Activated T-cell treated with anti-CD3 and anti-CD28 coated beads, Interleukin-2, amount 50 U/mL, for 72 hours (primary cell): ENCODE results near the gene TMEM156. TPM values are rescaled to one million over a fixed set of nuclear protein-coding genes. Genes with fewer than 3 reads are reported as not detected.
A peak's percentile ranks its signal among the peaks of the same experiment; 100 is the strongest.
"Not testable (repeated sequence)": the region's sequence is repeated elsewhere in the genome, so short reads cannot be mapped to it uniquely, and the experiment has no call there.

Experiments
- ATAC-seq, 2 donors: fragments of 150-1000 bp; cut with Tn5 transposase; replicated peaks in 1 of 2; 2 replicates each; pipeline ENCODE4 v1.10.0; 2021; ENCODE audit warnings: moderate library complexity in 2 of 2, mild to moderate bottlenecking in 1 of 2
- DNase-seq, 2 donors: peaks; one replicate each; pipeline ENCODE4 v3.0.0; 2021 to 2022; ENCODE audit warnings: mixed read lengths in 1 of 2
- H3K27ac Mint-ChIP-seq: one replicate; pipeline ENCODE4 v1.8.0; 2022; ENCODE audit warnings: mild to moderate bottlenecking, moderate library complexity, mixed read lengths
- H3K27me3 Mint-ChIP-seq: one replicate; pipeline ENCODE4 v1.8.0; 2022; ENCODE audit warnings: low read depth, mixed read lengths
- H3K36me3 Mint-ChIP-seq, 2 donors: one replicate each; pipeline ENCODE4 v1.8.0; 2022; ENCODE audit warnings: mixed read lengths in 2 of 2, mild to moderate bottlenecking in 1 of 2; ENCODE audit not compliant: insufficient read depth in 2 of 2
- H3K4me1 Mint-ChIP-seq: one replicate; pipeline ENCODE4 v1.8.0; 2022; ENCODE audit warnings: low read depth, mixed read lengths
- H3K4me3 Mint-ChIP-seq, 2 donors: one replicate each; pipeline ENCODE4 v1.8.0; 2022; ENCODE audit warnings: mild to moderate bottlenecking in 2 of 2, mixed read lengths in 2 of 2, moderate library complexity in 2 of 2
- H3K9me3 Mint-ChIP-seq, 2 donors: one replicate each; pipeline ENCODE4 v1.8.0; 2022; ENCODE audit warnings: mixed read lengths in 2 of 2
- total RNA-seq, 2 donors: library from RNA; stranded (reverse); gene quantifications; one replicate each; pipeline ENCODE4 v1.2.3, GENCODE V29; 2022

Gene TMEM156
- total RNA-seq, 2 donors from 2014 or later, result 37.2 to 56.8 TPM

DNA sequence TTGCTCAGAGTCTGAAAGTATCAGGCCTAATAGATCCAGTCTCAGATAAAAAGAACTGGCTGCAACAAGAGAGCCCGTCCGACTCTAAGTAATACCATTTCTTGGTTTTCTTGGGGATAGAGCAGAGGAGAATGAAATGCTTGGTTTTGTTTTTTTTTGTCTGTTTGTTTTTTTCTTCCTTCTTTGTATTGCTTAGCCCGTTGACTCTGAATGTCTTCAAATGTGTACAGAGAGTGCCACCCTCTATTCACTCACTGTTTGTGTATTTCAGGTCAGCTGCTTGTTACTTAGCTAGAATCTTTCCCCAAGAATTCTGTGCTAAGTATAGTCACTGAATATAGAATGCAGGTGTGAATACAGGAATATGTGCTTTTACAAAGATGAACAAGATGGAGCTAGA lies 5.7 kb upstream of the TMEM156 start:
- Mint-ChIP-seq H3K4me1 (peaks cover 38% of the 10 kb centered on the region), H3K27ac (no peak overlapping the region), H3K4me3 (no peak overlapping the region), H3K36me3 (no peaks in the 10 kb centered on the region), H3K9me3 (no peaks in the 10 kb centered on the region), H3K27me3 (no peaks in the 10 kb centered on the region)
- ATAC-seq, result no peak
- DNase-seq, result no peak

DNA sequence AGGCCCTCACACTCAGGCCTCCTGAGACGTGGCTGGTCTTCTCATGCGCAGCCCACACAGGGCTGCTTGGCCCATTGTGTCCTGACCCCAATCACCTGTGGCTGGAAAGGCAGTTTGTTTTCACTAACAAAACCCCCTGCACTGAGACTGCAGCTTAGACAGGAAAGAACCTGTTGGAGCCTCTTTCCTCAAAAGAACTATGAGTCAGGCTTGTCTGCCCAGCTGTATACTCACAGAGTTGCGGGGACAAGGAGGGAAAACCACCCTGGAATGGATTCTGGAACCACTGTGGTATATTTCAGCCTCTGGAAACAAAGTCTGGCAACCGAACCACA lies 5.2 kb upstream of the TMEM156 start:
- Mint-ChIP-seq H3K36me3 (no peaks in the 10 kb centered on the region), H3K27me3 (no peaks in the 10 kb centered on the region), H3K4me1 (peaks cover 40% of the 10 kb centered on the region), H3K27ac (no peak overlapping the region), H3K9me3 (no peaks in the 10 kb centered on the region), H3K4me3 (no peak overlapping the region)
- ATAC-seq, result no peak
- DNase-seq, result no peak

DNA sequence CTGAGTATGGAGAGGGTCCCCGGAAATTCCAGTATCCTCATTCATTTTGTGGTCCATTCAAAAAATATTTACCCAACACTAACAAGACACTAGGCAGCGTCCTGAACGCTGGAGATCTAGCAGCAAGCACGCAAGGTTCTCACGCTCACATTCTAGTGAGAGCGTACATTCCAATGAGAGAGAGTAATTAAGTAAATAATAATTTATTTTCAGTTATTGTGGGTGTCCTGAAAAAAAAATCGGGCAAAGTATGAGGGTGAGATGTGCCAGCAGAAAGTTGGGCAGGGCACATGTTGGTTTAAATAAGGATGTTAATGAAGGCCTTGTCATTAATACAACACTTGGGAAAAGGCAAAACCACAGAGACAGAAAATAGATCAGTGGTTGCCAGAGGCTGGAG lies 4.0 kb upstream of the TMEM156 start:
- ATAC-seq (no peak), DNase-seq (no peak)
- H3K4me3 Mint-ChIP-seq, result no peak overlapping the region
- H3K27ac Mint-ChIP-seq, result no peak overlapping the region
- no peaks in the 10 kb centered on the region for H3K27me3 Mint-ChIP-seq
- peaks cover 0 to 3% of the 10 kb centered on the region in 2 donors for H3K36me3 Mint-ChIP-seq
- no peaks in the 10 kb centered on the region for H3K9me3 Mint-ChIP-seq
- H3K4me1 Mint-ChIP-seq, result peaks cover 40% of the 10 kb centered on the region

DNA sequence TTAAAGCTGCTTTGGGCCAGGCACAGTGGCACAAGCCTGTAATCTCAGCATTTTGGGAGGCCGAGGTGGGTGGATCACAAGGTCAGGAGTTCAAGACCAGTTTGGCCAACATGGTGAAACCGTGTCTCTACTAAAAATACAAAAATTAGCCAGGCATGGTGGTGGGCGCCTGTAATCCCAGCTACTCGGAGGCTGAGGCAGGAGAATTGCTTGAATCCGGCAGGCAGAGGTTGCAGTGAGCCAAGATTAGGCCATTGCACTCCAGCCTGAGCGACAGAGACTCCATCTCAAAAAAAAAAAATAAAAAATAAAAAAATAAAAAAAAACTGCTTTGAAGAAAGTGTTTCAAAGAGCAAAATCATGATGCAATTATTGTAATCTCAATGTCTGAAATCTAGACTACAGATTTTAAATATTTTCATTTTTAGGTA lies 604 bp downstream of the TMEM156 start:
- DNase-seq, result peak in 1 of 2 donors; percentile 34
- not testable (repeated sequence) for H3K27me3 Mint-ChIP-seq
- H3K4me3 Mint-ChIP-seq, result peak overlapping the region; percentile 88 to 94

DNA sequence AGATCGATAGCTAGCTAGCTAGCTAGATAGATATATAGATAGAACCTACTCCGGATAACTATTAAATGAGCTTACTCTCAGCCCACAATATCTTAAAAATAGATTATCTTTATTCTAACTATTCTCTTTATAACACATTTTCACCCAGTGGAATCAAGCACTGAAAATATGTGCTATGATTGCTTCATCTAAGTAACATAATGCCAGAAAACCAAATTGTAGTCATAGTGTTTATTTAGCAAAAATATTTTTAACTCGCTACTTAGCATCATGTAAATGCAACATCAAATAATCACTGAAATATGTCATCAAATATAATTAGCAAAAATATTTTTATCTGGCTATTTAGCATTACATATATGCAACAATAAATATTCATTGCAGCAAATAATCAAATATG lies 1.5 kb downstream of the TMEM156 start:
- peaks cover 3 to 17% of the 10 kb centered on the region in 2 donors for H3K36me3 Mint-ChIP-seq
- ATAC-seq (no peak), DNase-seq (no peak)
- H3K27me3 Mint-ChIP-seq, result no peaks in the 10 kb centered on the region
- H3K4me1 Mint-ChIP-seq, result peaks cover 51% of the 10 kb centered on the region
- H3K9me3 Mint-ChIP-seq, result no peaks in the 10 kb centered on the region
- peak overlapping the region; percentile 90 for H3K27ac Mint-ChIP-seq
- H3K4me3 Mint-ChIP-seq, result peak overlapping the region; percentile 88

More for the DNA sequence above, 604 bp downstream of the TMEM156 start:
- H3K9me3 Mint-ChIP-seq, ATAC-seq: not testable (repeated sequence)
- Mint-ChIP-seq H3K4me1 (peaks cover 52% of the 10 kb centered on the region), H3K27ac (peak overlapping the region; percentile 90), H3K36me3 (peaks cover 3 to 17% of the 10 kb centered on the region in 2 donors)

DNA sequence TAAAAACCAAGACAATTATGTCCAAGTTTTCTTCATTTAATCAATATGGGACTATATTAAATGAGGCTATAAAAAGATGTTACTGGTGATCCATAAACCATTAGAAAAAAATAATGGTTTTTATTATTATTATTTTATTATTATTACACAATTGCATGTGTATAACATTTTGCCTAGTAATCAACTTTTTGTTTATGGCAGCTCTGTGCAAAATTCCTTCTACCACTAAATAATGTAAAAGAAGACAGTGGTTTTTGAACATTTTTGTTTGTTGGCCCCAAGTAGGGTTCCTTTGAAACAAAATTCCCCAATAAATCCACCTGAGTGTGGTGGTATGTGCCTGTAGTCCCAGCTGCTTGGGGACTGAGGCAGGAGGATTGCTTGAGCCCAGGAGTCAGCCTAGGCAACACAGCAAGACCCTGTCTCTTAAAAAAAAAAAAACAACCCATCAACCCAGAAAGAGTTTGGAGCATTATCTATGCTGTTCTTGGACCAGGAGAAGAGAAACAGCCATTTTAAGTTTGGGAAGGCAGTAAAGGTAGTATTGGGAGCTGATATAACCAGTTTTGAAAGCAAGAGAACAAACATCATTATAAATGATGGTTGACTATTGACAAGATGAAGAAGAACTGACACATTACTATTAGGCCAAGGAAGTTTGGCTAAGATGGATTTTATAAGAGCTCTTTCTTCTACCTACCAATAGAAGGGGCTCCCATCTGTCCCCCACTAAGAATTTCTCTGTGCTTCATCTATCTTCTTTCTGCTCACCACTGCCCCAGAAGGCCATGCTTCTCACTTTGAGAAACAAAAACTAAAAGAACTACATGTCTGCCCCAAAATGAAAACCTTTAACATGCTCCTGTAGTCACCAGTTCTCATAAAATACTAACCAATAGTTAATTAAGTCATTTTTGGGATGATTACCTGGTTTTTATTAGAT lies 2.2 kb downstream of the TMEM156 start:
- no peak for DNase-seq
- ATAC-seq, result peak in 1 of 2 donors; percentile 20
- no peaks in the 10 kb centered on the region for H3K9me3 Mint-ChIP-seq
- H3K27ac Mint-ChIP-seq, result peak overlapping the region; percentile 90
- H3K36me3 Mint-ChIP-seq, result peaks cover 6 to 22% of the 10 kb centered on the region in 2 donors
- H3K27me3 Mint-ChIP-seq, result no peaks in the 10 kb centered on the region
- H3K4me3 Mint-ChIP-seq, result peak overlapping the region; percentile 88
- peaks cover 45% of the 10 kb centered on the region for H3K4me1 Mint-ChIP-seq

DNA sequence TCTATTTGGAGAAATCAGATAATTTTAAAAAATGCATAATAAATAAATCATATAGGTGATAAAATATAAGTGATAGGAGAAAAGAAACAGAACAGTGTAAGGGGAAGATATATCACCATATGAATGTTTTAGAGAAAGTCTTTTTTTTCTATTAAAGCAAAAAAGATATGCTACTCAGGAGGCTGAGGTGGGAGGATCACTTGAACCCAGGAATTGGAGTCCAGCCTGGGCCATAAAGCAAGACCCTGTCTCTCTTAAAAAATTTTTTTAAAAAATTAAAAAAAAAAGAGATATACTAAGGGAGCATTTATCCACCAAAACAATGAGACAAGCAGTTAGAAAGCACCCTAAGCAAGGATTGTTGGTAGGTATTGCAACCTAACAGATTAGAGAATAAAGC lies 6.1 kb downstream of the TMEM156 start:
- Mint-ChIP-seq H3K4me1 (peaks cover 33% of the 10 kb centered on the region), H3K27me3 (no peaks in the 10 kb centered on the region), H3K4me3 (peak overlapping the region in 1 of 2 donors; percentile 20), H3K36me3 (peaks cover 21 to 35% of the 10 kb centered on the region in 2 donors), H3K9me3 (peaks cover 6% of the 10 kb centered on the region in 2 donors), H3K27ac (no peak overlapping the region)
- ATAC-seq (no peak), DNase-seq (no peak)

DNA sequence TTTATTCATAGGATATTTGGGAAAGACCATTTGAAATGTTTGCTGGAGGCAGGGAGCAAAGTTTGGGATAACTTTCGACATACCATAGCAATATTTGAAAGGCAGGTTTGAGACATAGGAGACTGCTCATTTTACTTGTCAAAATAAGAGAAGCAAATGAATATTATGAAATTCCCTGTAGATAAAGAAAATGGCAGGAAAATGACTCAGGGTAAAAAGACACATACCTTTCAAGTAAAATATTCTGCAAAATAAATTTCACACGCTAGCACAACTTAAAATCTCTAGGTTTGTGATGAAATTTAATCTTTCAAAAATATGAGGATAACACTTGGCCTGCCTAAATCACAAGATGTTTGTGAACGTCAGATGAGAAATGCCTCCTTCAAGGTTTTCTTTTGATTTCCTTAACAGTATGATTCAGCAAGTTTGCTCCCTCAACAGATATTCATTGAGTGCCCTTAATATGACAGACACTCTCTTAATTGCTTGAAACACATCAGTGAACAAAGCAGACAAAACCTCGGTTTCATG lies 6.6 kb downstream of the TMEM156 start:
- ATAC-seq, result no peak
- no peak for DNase-seq
- Mint-ChIP-seq H3K27ac (no peak overlapping the region), H3K27me3 (no peaks in the 10 kb centered on the region), H3K4me3 (peak overlapping the region in 1 of 2 donors; percentile 32), H3K36me3 (peaks cover 21 to 35% of the 10 kb centered on the region in 2 donors), H3K9me3 (peaks cover 6% of the 10 kb centered on the region in 2 donors), H3K4me1 (peaks cover 32% of the 10 kb centered on the region)

DNA sequence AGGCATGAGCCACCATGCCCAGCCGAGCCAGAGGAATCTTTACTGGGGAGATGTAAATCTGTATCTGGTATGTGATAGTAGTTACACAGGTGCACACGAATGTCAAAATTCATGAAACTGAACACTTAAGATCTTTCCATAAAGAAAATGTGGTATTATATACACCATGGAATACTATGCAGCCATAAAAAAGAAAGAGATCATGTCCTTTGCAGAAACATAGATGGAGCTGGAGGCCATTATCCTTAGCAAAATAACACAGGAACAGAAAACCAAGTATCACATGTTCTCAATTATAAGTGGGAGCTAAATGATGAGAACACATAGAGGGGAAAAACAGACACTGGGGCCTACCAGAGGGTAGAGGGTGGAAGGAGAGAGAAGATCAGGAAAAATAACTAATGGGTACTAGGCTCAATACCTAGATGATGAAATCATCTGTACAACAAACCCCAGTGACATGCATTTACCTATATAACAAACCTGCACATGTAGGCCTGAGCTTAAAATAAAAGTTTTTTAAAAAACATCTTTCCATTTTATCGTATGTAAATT lies 7.8 kb downstream of the TMEM156 start:
- peaks cover 22 to 32% of the 10 kb centered on the region in 2 donors for H3K36me3 Mint-ChIP-seq

DNA sequence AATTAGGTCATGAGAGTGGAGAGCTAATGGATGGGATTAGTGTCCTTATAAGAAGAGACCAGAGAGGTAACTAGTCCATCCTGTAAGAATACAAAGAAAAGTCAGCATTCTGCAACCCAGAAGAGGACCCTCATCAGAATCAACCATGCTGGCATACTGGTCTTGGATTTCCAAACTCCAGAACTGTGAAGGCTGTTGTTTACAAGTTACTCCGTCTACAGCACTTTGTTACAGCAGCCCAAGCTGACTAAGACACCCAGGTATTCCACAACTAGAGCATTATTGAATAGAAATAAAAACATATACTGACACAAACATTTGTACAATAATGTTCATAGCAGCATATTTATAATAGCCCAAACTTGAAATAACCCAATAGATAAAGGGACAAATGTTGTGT lies 9.2 kb downstream of the TMEM156 start:
- DNase-seq (no peak), ATAC-seq (no peak)
- Mint-ChIP-seq H3K27me3 (no peaks in the 10 kb centered on the region), H3K36me3 (peaks cover 26 to 34% of the 10 kb centered on the region in 2 donors), H3K4me3 (no peak overlapping the region), H3K27ac (no peak overlapping the region), H3K9me3 (peaks cover 8% of the 10 kb centered on the region in 2 donors), H3K4me1 (peaks cover 10% of the 10 kb centered on the region)

More for the DNA sequence above, 7.8 kb downstream of the TMEM156 start:
- Mint-ChIP-seq H3K4me3 (no peak overlapping the region), H3K27me3 (no peaks in the 10 kb centered on the region), H3K4me1 (peaks cover 24% of the 10 kb centered on the region), H3K27ac (no peak overlapping the region), H3K9me3 (peaks cover 6 to 8% of the 10 kb centered on the region in 2 donors)
- DNase-seq, result no peak
- ATAC-seq, result no peak

DNA sequence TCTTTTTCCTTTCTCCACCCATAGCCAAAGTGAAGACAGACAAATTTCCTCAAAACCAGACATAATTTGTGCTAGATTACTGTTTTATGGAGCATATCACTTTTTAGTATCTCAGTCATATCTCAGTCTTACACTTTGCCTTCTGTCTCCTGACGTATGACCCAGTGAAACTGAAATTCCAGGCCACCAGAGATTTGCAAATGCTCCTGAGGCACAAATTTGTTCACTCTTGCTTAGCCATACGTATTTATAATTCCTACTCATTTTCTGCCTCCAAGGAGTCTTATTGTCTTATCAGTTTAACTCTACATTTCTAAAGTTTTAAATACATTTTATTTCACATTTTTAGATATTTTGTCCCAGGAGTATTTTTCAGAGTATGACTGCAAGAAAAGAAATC lies 10.0 kb downstream of the TMEM156 start:
- Mint-ChIP-seq H3K36me3 (peaks cover 26 to 39% of the 10 kb centered on the region in 2 donors), H3K9me3 (peaks cover 8 to 11% of the 10 kb centered on the region in 2 donors), H3K27ac (no peak overlapping the region)

DNA sequence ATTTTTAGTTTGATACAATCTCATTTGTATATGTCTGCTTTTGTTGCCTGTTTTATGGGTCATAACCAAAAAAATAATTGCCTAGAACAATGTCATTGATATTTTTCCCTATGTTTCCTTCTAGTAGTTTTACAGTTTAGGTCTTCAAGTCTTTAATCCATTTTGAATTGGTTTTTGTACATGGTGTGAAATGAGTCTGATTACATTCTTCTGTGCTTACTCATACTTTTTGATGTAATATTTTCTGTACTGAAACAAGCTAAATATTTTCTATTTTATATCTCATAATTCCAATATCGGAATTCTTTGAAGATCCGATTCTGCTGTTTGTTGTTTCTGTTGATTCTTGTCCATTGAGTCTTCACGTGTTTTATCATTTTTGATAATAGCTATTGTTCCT lies 10.6 kb downstream of the TMEM156 start:
- no peak for ATAC-seq
- Mint-ChIP-seq H3K27ac (no peak overlapping the region), H3K27me3 (no peaks in the 10 kb centered on the region), H3K36me3 (peaks cover 28 to 40% of the 10 kb centered on the region in 2 donors), H3K4me3 (no peak overlapping the region), H3K9me3 (peaks cover 11 to 13% of the 10 kb centered on the region in 2 donors), H3K4me1 (peaks cover 9% of the 10 kb centered on the region)
- no peak for DNase-seq

More for the DNA sequence above, 10.0 kb downstream of the TMEM156 start:
- ATAC-seq (no peak), DNase-seq (no peak)
- Mint-ChIP-seq H3K4me1 (peaks cover 5% of the 10 kb centered on the region), H3K27me3 (no peaks in the 10 kb centered on the region), H3K4me3 (no peak overlapping the region)

DNA sequence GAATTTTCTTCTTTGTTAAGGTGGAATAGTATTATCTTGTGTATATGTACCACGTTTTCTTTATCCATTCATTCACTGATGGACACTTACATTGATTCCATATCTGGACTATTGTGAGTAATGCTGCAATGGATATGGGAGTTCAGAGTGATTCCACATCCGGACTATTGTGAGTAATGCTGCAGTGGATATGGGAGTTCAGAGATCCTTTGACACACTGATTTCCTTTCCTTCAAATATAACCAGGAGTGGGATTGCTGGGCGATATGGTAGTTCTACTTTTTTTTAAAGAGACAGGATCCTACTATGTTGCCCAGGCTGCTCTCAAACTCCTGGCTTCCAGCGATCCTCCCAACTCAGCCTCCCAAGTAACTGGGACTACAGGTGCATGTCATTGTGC lies 12.1 kb downstream of the TMEM156 start:
- Mint-ChIP-seq H3K4me1 (peaks cover 16% of the 10 kb centered on the region), H3K27ac (no peak overlapping the region), H3K4me3 (no peak overlapping the region), H3K27me3 (no peaks in the 10 kb centered on the region), H3K36me3 (peaks cover 35 to 48% of the 10 kb centered on the region in 2 donors), H3K9me3 (peaks cover 15 to 18% of the 10 kb centered on the region in 2 donors)
- DNase-seq, result no peak
- no peak for ATAC-seq
